Activated CD8-positive, alpha-beta T cell treated with anti-CD3 and anti-CD28 coated beads, Interleukin-2, amount 10 ng/mL, durations not matched to agents 7 days and 5 days (primary cell): ENCODE measurements around the gene SYCN. TPM values are rescaled to one million over a fixed set of nuclear protein-coding genes. Genes with fewer than 3 reads are reported as not detected.

Experiments used
- ATAC-seq: fragments of 150-1000 bp; cut with Tn5 transposase; one replicate; pipeline ENCODE4 v1.10.0; 2021; ENCODE audit warnings: moderate library complexity
- CTCF ChIA-PET: fragments of 350-600 bp; sonication (Branson Sonifier 250); formaldehyde crosslinking; loops from one replicate; lab custom pipeline; 2021; ENCODE audit warnings: antibody characterized with exemption; lab: Charles Lee
- POLR2A ChIA-PET: fragments of 350-600 bp; sonication (Branson Sonifier 250); formaldehyde crosslinking; loops from one replicate; lab custom pipeline; 2021; ENCODE audit warnings: antibody characterized with exemption; lab: Charles Lee
- DNase-seq: peaks from one replicate; pipeline ENCODE4 v3.0.0-alpha.2; 2020
- H3K27ac Mint-ChIP-seq: one replicate; pipeline ENCODE4 v1.8.0; 2021; ENCODE audit warnings: mild to moderate bottlenecking, mixed read lengths
- H3K27me3 Mint-ChIP-seq: one replicate; pipeline ENCODE4 v1.8.0; 2021; ENCODE audit warnings: low read depth, mixed read lengths
- H3K36me3 Mint-ChIP-seq: one replicate; pipeline ENCODE4 v1.8.0; 2021; ENCODE audit warnings: low read depth, mixed read lengths
- H3K4me1 Mint-ChIP-seq: one replicate; pipeline ENCODE4 v1.8.0; 2021; ENCODE audit warnings: low read depth, mixed read lengths
- H3K4me3 Mint-ChIP-seq: one replicate; pipeline ENCODE4 v1.8.0; 2021; ENCODE audit warnings: mild to moderate bottlenecking, mixed read lengths
- H3K9me3 Mint-ChIP-seq: one replicate; pipeline ENCODE4 v1.8.0; 2022; ENCODE audit warnings: mixed read lengths; ENCODE audit not compliant: insufficient read depth
- total RNA-seq, 2 experiments: library from RNA; stranded (reverse); gene quantifications; one replicate each; pipeline ENCODE4 v1.2.3, GENCODE V29; 2021

SYCN gene
- total RNA-seq, 2 experiments from 2014 or later, result not detected

DNA sequence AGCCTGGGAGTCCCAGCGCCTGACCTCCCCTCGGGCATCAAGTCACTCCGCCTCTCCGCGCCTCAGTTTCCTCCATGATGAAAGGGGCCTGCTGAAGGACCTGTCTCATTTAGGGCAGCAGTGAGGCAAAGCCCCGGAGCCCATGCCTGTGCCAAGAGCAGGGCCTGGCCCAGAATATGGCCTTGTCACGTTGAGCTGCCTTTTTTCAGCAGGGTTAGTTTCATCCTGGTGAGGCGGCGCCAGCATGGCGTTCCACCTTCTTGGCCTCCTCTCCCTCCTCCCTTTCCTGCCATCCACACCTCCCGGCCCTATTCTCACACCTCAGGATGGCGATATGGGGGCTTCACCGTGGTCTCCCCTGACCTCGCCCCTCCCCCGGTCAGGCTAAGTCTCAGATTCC, 48.3 kb downstream of the SYCN start:
- H3K4me3 Mint-ChIP-seq, result no peak overlapping the region
- no peaks in the 10 kb centered on the region for H3K27me3 Mint-ChIP-seq
- CTCF ChIA-PET, result no interaction called here
- peaks cover 34% of the 10 kb centered on the region for H3K4me1 Mint-ChIP-seq
- H3K9me3 Mint-ChIP-seq, result no peaks in the 10 kb centered on the region
- ATAC-seq, result no peak
- no peak for DNase-seq
- POLR2A ChIA-PET, result interaction anchor here (0.6 kb wide), 1 partner anchor 30 kb away, joined by 3 read pairs; the partner anchor contains the start of gene PAK4
- H3K36me3 Mint-ChIP-seq, result no peaks in the 10 kb centered on the region
- no peak overlapping the region for H3K27ac Mint-ChIP-seq

DNA sequence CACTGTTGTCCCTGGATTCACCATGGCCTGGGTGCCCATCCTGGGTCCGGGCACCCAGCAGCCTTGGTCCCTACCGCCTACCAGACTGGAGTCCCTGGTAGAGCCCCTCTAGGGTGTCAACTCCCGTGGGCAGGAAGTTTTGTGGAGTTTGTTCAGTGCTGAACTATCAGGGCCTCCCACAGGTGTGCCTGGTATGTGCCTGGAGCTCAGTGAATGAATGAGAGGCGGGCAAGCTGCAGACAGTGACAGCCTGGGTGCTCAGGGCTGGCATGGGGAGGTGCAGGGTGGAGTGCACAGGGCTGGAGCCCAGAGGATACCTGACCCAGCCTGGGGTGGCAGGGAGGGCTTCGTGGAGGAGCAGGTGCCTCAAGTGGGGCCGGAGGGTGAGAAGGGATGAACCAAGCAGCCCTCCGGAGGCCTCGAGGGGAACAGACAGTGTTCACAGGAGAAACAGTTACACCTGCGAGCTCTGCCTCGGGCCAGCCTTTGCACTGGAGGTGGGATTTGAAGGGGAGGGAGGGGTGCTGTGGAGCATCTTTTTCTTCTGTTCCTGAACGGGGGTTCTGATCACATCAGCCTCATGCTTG, 48.9 kb downstream of the SYCN start:
- Mint-ChIP-seq H3K27ac (no peak overlapping the region), H3K4me3 (no peak overlapping the region), H3K9me3 (no peaks in the 10 kb centered on the region), H3K36me3 (no peaks in the 10 kb centered on the region), H3K4me1 (peaks cover 29% of the 10 kb centered on the region), H3K27me3 (no peaks in the 10 kb centered on the region)
- ChIA-PET POLR2A (interaction anchor here (0.6 kb wide), 1 partner anchor 29 kb away, joined by 3 read pairs; the partner anchor contains the start of gene PAK4), CTCF (no interaction called here)
- ATAC-seq, result no peak
- no peak for DNase-seq

DNA sequence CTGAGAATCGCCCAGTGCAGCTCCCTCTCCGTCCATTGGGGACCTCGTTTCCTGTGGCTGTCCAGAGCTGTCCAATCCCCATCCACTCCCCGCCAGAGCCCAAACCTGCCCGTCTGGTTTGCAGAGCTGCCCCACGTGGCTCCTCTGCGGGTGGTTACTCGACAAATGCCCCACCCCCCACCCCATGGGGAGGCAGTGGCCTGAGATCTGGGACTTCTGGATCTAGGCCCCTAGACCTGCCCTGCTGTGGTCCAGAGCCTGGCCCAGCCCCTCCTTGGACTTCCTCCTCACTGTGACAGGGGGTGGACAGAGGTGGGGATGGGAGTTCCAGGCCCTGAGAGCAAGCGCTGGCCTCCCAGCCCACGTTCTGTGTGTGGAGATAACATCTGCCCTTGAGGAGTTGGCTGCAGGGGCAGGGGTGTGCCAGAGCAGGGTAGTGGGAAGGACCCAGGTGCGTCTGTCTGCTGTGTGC, 49.4 kb downstream of the SYCN start:
- ATAC-seq, result no peak
- Mint-ChIP-seq H3K9me3 (no peaks in the 10 kb centered on the region), H3K36me3 (no peaks in the 10 kb centered on the region), H3K27me3 (no peaks in the 10 kb centered on the region), H3K4me3 (no peak overlapping the region), H3K4me1 (peaks cover 28% of the 10 kb centered on the region), H3K27ac (no peak overlapping the region)
- ChIA-PET CTCF (no interaction called here), POLR2A (no interaction called here)
- no peak for DNase-seq

DNA sequence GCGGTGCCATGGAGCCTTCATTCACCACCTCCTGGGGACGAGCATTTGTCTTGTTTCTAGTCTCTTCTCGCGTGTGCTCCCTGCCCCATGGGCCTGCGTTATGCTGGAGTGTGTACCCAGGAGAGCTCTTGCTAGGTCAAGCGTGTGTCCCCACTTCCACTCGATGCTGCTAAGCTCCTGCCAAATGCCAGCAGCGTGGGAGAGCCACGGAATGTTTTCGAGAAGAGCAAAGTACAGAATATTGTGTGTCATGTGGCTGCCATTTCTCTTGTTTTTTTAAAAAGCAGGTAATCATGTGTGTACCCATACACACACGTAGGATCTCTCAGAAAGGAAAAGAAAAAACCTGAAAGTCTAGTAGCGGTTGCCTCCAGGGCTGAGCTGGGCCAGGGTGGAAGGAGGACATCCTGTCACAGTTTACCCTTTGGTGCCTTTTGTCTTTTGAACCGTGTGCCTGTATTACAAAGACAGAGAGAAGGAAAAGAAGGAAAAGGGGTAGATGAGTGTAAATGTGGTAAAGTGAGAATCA, 49.9 kb downstream of the SYCN start:
- ChIA-PET CTCF (no interaction called here), POLR2A (no interaction called here)
- Mint-ChIP-seq H3K9me3 (no peaks in the 10 kb centered on the region), H3K4me1 (peaks cover 28% of the 10 kb centered on the region), H3K27ac (peak overlapping the region; percentile 13), H3K27me3 (no peaks in the 10 kb centered on the region), H3K36me3 (no peaks in the 10 kb centered on the region), H3K4me3 (no peak overlapping the region)
- DNase-seq, result no peak
- no peak for ATAC-seq

Other genes starting within 250 kb of the SYCN start
- not detected for gene FBXO17, start 228.5 kb downstream of the SYCN start, total RNA-seq
- not detected for gene FBXO27, start 171.7 kb downstream of the SYCN start, total RNA-seq
- gene ACP7, start 119.9 kb downstream of the SYCN start, total RNA-seq, result not detected
- gene PAK4, start 78.5 kb downstream of the SYCN start, total RNA-seq, result 10 to 100 TPM; 15.3 to 18.2 TPM
- not detected for gene NCCRP1, start 7.3 kb downstream of the SYCN start, total RNA-seq
- gene IFNL3, start 40.7 kb upstream of the SYCN start, total RNA-seq, result not detected
- gene IFNL4, start 44.6 kb upstream of the SYCN start, total RNA-seq, result not detected
- gene IFNL2, start 64.1 kb upstream of the SYCN start, total RNA-seq, result not detected
- gene IFNL1, start 92.1 kb upstream of the SYCN start, total RNA-seq, result under 1 TPM in 1 of 2 experiments, not detected in 1; 0.29 TPM
- 1 to 10 TPM; 8.0 to 8.3 TPM for gene LRFN1, start 116.6 kb upstream of the SYCN start, total RNA-seq
- 100 to 1,000 TPM; 471 to 482 TPM for gene GMFG, start 131.8 kb upstream of the SYCN start, total RNA-seq
- gene SAMD4B, start 138.2 kb upstream of the SYCN start, total RNA-seq, result 10 to 100 TPM; 43.7 to 44.5 TPM
- 10 to 100 TPM; 48.2 to 48.9 TPM for gene PAF1, start 186.8 kb upstream of the SYCN start, total RNA-seq
- 10 to 100 TPM; 32.6 to 39.3 TPM for gene MED29, start 187.1 kb upstream of the SYCN start, total RNA-seq
- gene ZFP36, start 202.6 kb upstream of the SYCN start, total RNA-seq, result 10 to 100 TPM; 72.4 to 91.4 TPM
- gene PLEKHG2, start 208.4 kb upstream of the SYCN start, total RNA-seq, result 10 to 100 TPM; 64.4 to 68.5 TPM
- 1,000 to 10,000 TPM; 2,100 to 2,157 TPM for gene RPS16, start 231.7 kb upstream of the SYCN start, total RNA-seq
- 100 to 1,000 TPM; 144 to 147 TPM for gene SUPT5H, start 241.3 kb upstream of the SYCN start, total RNA-seq